HG03196 (cell line): ENCODE results near the gene ESPNL.

ENCODE experiments used
- ATAC-seq: cut with Tn5 transposase; IDR thresholded peaks from one replicate; pipeline ENCODE4 v1.9.1; 2021; ENCODE audit not compliant: unreplicated experiment

The ESPNL gene

DNA sequence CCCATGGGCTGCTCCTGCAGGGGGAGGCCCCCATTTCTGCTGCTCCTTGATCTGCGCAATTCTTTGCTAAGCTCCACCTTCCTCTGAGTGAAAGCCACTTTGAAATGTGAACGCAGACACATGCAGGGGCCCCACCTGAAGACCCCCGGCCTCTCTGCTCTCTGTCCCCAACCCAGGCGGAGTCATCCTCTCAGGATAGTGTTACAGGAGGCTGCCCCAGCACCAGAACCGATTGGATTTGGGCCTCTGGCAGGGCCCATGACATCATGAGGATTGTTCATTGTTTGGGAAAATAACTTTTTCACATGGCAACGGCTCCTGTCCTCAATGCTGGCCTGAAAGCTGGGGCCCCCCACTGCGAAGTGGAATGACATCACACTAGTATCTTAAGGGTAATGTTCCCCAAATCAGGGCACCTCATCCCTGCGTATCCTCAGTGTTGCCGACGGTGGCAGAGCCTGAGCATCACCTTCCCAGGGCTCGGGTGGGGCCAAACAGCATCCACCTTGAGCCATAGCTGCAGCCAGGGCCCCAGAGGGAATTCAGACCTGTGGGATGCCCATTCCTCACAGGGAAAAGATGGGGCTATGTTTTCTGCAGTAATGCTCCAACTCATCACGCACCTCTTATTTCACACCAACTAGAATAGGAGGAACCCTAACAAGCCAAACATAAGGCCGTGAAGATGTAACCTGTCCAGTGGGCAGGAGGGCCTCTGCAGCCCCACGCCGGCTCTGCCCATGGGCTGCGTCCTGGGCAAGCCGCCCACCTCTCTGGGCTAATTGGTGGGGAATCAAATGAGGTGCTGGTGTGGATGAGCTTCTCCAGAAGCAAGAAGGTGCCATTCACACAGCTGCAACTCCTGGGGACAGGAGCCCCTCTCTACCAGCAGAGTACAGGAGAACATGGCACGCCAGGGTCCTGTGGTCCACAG is 55.9 kb downstream of the ESPNL start:
- no peak for ATAC-seq

DNA sequence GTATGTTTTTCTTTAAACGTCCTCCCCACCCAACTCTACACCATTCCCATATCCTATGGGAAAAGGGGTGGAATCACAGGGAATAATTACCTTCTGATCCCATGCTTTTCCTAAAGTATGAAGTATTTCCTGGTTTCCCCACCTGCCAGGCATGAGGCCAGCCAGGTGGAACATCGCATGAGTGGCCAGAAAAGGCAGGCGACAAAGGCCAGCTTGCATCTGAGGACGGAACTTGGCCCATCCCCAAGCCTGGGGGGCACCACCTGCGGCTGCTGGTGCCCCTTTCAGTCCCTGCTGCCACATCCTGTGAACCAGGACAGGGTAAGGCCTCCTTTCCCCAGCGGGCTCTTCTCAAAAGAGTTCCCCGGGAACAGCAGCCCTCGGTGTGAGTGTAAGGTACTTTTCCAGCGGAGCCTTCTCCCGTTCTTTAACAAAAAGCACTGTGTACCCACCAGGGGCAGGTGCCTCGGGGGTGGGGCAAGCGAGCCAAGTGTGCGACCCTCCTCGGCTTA is 57.4 kb downstream of the ESPNL start:
- no peak for ATAC-seq

DNA sequence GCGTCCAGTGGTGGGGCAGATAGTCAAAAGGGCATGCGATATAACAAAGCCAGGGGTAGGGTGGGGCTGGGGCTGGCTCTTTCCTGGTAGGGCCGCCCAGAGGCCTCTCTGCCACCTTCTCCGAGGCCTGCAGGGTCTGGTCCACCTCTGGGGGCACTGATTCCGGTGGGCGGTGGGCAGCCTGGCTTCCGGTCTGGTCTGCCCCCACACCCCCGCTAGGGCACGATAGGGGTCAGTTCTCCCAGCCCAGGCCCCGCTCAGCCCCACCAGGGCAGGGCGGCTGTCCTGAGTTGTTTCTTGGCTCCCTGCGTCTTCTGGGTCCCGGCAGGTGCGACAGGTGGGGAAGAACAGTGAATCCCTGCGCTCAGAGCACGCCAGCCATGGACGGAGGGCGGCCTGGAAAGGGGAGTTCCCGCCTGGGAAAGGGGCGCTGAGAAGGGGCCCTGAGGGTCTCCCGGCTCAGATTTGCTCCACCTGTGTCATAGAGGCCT is 57.9 kb downstream of the ESPNL start:
- ATAC-seq: no peak

DNA sequence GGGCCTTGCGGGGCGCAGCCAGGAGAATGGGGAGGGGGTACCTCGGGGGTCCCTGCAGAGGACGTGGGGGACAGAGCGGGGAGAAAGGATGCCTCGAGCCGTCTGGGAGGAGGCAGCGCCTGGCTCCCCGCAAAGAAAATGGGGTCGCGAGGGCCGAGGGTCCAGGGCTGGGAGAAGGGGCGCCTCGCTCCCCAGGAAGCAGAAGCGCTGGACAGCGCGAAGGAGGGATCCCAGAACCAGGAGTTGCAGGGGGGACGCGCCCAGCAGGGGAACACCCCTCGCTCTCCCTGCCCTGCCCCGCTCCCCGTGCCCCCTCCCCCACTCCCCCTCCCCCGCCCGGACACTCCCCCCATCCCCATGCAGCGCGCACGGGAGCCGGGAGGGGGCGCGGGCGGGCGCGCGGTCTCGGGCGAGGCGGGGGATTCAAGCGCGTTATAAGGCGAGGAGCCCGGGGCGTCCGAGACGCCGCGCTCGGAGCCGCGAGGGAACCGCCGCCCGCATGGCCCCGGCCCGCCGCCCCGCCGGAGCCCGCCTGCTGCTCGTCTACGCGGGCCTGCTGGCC is 58.5 kb downstream of the ESPNL start, which contains the start of gene ERFE:
TSS of gene ERFE (plus strand) at position 462 of the 562 bp plus-strand sequence. CDS start at position 500, 38 bp downstream.
- no peak for ATAC-seq

GRCh38 chr2:238159071-238159539 is 59.0 kb downstream of the ESPNL start:
- ATAC-seq: no peak

GRCh38 chr2:238159661-238160205 is 59.6 kb downstream of the ESPNL start:
- ATAC-seq: no peak

DNA sequence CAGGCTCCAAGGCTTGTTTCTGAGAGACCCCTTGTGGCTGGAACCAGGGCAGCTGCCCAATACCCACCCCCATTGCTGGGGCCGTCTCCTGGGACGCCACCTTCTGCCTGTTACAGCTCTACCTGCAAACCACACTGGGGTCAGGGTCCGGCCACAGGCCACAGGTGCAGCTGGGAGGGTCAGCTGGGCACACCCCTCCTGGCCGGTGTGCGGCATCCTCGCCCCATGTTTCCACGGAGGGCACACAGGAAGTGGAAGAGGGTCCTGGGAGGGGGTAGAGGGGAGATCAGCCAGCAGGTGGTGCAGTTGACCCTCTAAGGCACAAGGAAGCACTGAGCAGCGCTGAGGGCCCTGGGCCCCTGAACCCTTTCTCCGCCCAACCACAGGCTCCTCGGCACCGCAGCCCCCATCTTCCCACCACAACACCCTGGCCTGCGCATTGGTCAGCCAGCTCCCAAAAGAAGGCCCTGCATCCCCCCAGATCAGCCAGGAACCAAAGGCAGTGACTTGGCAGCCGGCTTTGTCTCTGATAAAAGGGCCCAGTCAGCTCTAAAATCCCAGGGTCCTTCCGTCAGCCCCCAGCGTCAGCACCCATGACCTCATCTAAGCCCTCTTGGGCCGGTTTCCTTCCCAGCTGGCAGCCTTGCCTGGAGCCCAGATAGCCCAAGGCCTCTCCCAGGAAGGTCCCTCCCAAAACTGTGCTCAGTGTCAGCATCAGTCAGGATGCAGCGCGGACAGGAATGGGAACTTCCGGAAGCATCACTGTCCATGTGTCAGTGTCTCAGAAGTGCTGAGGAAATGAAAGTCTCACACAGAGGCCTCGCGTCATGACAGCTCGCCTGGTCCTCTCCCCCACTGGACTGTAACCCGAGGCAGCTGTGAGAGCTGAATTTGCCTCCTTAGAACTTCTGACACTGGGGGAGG is 60.3 kb downstream of the ESPNL start:
- no peak for ATAC-seq

DNA sequence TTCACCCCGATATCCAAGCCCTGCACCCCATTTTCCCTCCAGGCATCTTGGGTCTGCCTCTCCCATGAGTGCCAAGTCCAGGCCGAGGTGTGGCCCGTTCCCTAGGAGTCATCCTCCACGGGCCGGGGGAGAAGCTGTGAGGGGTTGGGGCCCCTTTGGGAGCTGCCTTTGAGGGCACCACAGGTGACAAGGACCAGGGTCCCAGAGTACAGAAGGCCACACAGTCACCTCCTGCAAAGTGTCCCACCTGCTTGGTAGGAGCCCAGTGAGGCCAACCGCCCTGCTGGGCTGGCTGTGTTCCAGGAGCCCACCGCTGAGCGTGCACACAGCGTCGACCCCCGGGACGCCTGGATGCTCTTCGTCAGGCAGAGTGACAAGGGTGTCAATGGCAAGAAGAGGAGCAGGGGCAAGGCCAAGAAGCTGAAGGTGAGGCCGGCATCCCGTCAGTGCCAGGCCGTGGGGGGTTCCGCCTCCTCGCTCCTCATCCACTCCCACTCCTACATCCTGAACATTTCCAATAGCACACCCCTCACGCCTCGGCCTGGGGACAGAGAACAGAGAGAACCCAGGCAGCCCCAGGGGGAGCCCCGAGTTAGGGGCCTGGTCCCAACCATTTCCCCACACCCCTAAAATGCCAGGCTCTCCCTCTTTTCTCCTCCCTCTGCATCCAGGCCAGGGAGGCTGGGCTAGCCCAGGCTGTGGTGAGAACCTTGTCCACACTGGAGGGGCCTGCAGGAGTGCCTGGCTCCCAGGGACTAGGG is 61.3 kb downstream of the ESPNL start:
- ATAC-seq: no peak

DNA sequence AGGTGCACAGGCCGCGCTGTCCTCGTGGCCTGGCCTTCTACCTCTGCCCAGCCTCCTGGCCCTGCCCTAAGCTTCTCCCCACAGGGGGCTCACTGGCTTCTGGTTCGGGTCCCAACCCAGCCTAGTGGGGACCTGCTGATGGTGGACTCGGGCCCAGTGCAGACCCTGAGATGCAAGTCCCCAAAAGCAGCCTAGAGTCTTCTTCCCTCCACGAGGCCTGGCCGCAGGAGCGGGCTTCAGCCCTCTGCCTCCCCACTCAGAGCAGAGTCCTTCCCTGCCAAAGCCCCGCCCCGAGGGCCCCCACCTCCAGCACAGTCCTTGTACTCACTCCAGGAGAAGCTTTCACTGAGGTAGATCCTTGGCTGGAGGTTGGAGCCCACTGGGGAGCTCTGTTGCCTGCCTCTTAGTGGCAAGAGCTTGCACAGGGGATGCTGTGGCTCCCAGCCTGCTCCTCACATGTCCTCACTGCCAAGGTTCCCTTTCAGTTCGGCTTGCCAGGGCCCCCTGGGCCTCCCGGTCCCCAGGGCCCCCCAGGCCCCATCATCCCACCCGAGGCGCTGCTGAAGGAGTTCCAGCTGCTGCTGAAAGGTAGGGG is 62.2 kb downstream of the ESPNL start:
- ATAC-seq: no peak

DNA sequence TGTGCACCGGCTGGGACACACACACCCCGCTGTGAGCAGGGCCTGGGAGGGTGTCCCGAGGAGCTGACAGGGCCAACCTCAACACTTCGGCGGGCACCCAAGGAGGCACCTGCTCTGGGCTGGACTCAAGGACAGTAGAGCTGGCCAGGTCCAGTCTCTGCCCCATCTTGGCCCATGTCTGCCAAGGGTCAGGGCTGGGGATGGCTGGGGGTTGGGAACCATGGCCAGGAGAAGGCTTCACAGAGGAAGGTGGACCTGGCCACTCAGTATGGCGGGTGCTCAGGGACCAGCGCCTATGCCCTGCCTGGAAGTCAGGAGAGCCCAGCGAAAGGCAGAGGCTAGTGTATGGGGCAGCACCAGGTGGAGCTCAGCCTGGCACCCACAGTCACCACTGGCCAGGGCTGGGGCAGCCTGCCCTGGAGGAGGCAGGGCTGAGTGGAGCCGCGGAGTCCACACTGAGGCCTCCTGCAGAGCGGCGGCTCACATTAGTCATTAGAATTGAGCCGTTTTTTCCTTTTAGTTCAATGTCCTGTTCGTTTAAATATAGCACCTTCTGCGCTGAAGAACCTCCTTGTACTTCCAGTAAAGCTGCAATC is 62.8 kb downstream of the ESPNL start:
- no peak for ATAC-seq

DNA sequence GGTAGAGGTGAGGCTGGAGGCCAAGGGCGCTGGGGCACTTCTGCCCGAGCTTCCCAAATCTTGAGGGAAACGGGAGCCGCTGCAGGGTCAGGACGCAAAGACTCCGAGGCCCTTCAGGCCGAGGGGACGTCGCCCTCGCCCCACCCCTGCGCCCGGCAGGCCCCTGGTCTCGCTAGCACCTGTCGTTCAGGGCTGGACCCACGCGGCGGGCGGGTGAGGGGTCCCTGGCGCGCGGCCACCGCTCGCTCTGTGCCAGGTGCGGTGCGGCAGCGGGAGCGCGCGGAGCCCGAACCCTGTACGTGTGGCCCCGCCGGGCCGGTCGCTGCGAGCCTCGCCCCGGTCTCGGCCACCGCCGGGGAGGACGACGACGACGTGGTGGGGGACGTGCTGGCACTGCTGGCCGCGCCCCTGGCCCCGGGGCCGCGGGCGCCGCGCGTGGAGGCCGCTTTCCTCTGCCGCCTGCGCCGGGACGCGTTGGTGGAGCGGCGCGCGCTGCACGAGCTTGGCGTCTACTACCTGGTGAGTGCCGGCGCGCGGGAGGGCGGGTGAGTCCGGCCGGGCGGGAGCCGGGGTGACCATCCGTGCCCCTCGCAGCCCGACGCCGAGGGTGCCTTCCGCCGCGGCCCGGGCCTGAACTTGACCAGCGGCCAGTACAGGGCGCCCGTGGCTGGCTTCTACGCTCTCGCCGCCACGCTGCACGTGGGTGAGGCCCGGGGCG is 63.5 kb downstream of the ESPNL start:
- ATAC-seq: no peak

GRCh38 chr2:238164906-238165287 is 64.8 kb downstream of the ESPNL start:
- ATAC-seq: no peak

DNA sequence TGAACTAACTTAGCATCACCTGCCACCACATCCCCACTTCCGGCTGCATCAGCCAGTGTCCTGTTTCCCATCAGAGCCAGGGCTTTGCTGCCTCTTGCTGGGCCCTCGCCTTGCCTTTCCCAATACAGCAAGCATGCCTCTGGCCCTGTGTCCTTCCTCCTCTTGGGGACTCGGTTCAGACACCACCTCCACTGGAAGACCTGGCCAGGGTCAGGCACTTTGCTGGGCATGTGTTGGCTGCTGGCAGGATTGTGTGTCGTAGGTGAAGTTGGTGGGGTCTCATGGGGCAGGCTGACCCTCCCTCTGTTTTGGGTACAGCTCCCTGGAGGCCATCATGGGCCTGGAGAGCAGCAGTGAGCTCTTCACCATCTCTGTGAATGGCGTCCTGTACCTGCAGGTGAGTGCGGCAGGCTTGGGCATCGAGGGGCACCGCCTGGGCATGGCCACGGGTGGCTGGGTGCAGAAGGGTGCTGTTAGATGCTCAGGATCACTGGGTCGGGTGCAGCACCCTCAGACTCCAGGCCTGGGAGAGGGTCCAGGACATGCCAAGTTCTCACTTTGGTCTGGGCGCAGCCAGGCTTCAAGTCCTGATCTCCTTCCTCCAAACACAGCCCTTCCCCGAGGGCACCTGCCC is 65.3 kb downstream of the ESPNL start:
- ATAC-seq: no peak

- no peak for ATAC-seq
These were observed 66.5 kb downstream of the ESPNL start for GRCh38 chr2:238166391-238167343.

DNA sequence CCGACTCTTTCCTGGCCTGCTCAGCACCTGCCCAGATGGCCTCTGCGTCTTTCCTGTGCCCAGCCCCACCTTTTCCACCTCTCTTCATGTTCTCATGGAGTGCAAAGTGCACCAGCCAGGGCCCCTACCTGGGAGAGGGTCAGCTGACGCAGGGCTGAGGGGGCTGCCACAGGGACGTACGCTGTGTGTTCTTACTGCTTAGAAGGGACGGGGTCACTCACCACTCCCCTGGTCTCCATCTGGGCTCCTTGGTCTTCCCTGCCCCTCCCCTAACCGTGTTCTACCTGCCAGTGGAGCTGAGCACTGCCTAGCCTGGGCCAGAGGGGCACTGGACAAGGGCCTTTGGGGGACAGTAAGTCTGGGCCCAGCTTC is 67.2 kb downstream of the ESPNL start:
- ATAC-seq: no peak

- no peak for ATAC-seq
These were observed 67.6 kb downstream of the ESPNL start for GRCh38 chr2:238167761-238168160.
